Activated CD4-positive, CD25-positive, alpha-beta regulatory T cell treated with anti-CD3 and anti-CD28 coated beads, Interleukin-2, amount 50 U/mL, for 16 hours (primary cell): Measurements from ENCODE around the gene FIGNL1.

Experiments
- DNase-seq: peaks from one replicate; pipeline ENCODE4 v3.0.0-alpha.2; 2020; ENCODE audit warnings: low read depth, low spot score

The FIGNL1 gene, protein sequence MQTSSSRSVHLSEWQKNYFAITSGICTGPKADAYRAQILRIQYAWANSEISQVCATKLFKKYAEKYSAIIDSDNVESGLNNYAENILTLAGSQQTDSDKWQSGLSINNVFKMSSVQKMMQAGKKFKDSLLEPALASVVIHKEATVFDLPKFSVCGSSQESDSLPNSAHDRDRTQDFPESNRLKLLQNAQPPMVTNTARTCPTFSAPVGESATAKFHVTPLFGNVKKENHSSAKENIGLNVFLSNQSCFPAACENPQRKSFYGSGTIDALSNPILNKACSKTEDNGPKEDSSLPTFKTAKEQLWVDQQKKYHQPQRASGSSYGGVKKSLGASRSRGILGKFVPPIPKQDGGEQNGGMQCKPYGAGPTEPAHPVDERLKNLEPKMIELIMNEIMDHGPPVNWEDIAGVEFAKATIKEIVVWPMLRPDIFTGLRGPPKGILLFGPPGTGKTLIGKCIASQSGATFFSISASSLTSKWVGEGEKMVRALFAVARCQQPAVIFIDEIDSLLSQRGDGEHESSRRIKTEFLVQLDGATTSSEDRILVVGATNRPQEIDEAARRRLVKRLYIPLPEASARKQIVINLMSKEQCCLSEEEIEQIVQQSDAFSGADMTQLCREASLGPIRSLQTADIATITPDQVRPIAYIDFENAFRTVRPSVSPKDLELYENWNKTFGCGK

DNA sequence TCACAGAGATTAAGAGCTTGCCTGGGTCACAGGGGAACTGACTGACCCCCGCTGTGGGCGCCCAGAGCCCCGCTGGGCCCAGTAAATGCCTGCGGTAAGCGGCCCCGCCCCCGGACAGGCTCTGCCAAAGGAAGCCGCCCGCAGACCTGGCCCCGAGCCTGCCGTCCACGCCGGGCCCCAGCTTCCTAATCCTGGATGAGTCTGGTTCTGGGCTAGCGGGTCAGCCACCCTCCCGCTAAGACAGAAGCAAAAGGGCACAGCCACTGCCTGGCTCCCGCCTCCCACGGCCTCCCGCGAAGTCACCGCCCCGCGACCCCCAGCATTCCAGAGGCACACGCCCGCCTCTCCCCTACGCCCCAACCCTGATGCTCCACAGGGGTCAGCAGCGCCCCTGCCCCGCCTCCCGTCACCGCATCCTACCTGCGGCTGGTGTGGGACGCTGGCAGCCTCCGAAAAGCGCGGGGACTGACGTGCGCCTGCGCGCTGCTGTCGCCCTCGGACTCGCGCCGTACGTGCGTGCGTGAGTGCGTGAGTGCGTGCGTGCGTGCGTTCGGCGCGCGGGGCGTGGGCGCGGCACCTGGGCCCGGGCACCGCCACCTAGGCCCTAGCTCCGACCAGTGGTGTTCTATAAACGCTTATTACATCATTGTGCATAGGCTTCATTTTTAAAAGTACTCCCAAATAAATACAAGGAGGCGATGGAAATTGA lies at the start of gene FIGNL1:
FIGNL1 (minus strand) TSS at position 470 of the 709 bp plus-strand sequence. CDS start 3,063 bp downstream, outside the sequence.
- peak; percentile 61 for DNase-seq

DNA sequence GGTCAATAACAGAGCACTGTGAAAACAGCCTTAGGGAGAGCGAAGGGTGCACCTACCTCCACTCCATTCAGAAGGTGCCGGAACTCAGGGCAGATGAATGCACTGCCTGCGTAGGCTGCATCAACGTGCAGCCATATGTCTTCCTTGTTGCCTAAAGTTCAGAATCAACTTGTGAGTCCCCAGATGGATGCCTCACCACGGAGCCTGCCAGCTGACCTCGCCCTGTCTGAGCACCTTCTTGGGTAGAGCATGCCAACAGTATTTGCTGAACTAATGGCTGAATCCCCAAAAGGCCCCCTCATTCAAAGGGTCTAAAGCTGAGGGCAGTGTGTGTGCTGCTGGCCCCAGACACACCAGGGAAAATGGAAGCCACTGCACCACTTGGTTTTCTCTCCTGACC lies 48.9 kb upstream of the FIGNL1 start:
- DNase-seq = no peak

DNA sequence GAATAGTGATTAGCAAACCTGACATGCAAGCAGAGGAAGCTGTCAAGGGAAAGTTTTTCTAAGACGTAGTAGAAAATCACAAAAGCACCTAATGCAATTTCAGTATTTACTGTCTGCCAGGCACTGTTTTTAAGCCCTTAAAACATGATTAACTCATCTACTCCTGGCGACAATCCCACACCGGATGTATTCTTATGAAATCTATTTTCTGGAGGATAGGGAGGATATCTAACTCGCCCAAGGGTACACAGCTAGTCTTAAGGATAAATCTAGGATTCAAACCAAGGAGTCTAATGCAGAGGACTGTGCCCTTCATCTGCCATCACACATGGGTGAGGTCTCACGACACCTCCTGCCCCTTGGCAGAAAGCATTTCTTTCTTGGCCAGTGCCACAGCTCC lies 47.8 kb upstream of the FIGNL1 start:
- no peak for DNase-seq

DNA sequence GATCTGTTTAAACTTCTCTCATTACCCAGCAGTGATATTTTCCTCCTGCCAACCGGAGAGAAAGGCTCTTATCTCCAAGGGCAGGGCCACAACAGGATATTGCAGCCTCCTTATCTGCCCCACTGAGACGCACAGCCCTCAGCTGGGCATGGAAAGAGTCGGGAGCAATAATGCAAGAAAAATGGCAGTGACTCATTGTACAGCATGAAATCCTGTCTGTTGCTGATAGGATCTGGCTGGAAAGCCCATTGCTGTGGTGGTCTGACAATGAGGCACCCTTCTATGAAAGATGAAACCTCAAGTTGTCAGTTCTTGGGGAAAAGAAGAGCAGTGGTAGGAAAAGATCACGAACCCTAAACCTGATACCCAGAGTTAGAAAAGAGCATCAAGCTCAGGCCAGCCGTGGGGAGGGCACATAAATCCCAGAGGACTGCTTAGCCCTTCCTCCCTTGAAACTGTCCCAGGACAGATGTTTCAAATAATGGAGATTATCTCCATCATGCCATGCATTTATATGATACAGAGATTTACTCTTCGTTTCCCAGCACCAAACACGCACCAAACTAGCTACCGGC lies 47.0 kb upstream of the FIGNL1 start:
- DNase-seq = no peak

DNA sequence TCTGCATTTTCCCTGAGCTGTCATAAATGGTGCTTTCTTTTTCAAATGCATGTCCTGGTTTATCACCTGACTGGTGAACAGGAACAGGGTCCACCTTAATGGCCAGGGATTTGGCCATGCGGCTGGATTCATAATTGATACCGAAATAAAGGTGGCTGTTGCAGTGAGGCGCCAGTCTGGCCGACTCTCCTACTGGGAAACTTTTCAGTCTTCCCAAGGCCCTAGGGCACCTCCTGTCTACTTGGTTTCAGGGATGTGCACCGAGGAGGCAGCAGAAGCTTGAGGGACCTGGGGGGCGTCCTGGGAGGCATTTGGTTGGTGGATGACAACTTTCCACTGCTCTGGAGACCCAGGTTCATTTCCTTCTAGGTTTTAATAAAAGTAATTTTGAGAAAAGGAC lies 46.4 kb upstream of the FIGNL1 start:
- DNase-seq = no peak

DNA sequence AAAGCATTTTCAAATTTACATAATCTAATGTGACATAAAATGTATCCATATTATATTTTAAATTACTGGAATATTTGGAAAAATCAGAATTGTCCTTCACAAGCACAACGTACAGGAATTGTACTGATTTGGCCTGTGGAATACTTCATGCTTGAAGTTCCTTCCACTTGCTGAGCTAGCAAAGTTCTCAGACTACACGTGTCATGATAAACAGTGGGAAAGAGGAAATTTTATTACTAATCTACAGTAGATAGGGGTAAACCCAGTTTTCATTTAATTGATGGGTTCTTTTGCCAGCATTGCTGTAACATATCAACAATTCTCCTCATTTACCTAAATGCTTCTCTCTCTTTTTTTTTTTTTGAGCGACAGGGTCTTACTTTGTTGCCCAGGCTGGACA lies 45.6 kb upstream of the FIGNL1 start:
- no peak for DNase-seq

DNA sequence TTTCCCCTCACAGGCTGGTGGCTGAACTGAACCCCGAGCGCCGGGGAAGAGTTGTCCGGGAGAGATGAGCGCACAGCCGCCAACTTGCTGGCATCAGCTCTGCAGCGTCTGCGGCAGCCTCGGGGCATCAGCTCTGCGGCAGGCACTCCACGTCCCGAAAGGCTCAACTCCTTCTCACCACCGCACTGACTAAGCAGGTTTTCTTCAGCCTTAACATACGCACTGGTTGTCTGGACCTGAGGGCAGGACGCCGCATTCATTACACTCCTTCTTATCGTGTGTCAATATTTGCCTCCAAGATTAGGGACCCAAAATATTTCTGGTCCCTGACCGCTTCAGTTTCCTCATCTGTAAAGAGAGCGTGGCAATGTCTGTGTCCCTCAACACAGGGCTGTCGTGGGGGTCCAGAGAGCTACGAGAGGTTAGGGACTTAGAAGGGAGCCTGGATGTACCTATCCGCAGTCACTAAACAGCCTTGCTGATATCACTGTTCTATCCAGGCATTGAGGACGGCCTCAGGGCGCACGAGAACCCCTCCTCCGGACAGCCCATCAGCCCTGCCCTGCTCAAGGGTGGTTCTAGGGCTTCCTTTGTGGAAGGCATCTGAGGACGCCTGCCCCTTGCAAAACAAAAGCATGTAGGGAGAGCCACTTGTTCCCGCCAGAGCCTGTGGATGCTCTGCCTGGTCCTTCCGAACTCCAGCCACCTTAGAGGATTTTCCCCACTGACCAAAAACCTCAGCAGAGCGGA lies 42.8 kb upstream of the FIGNL1 start:
- DNase-seq = no peak

DNA sequence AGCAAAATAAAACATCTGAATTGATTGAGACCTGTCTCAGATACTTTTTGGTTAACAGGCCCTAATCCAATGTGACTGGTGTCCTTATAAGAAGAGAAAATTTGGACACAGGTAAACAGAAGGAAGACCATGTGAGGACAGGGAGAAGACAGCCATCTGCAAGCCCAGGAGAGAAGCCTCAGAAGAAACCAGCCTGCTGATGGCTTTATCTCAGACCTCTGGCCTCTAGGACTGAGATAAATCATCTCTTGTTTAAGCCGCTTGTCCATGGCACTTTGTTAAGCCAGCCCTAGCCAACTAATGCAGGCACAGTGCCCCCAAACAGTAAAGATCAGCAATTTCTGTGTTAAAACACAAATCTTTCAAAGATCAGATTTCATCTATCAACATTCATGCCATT lies 41.8 kb upstream of the FIGNL1 start:
- DNase-seq = no peak

DNA sequence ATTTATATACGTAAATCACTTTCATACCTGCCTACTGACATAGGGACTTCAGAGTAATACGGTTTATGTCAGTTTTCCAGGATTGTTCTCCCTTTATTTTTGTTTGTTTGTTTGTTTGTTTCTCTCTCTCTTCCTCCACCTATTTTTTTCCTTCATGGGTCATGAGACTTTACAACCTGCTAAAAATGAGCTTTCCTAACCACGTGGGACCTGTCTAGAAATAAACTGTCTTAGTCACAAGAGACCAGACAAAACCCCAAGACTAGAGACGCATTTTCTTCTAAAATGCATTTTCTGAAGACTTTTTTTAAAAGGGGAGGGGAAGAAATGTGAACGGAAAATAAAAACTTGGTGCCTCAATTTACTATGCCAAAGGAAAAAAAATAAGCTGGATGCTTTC lies 41.1 kb upstream of the FIGNL1 start:
- no peak for DNase-seq

DNA sequence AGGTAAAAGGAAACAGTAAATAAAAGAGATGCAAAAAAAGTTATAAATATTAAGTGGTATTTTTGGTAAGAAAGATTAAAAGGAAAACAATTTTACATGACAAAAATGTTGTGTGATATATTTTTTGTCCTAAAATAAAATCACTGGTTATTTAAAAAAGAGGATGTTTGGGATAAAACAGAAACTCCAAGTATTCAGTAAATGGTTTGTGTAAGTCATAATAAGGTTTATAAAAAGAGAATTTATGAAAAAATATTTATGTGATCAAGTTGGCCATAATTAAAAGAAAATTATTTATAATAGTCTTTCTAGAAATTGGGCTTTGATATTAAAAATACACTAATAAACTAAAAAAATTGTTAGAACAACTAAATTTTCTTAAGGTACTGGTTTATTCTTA lies 38.2 kb upstream of the FIGNL1 start:
- no peak for DNase-seq

DNA sequence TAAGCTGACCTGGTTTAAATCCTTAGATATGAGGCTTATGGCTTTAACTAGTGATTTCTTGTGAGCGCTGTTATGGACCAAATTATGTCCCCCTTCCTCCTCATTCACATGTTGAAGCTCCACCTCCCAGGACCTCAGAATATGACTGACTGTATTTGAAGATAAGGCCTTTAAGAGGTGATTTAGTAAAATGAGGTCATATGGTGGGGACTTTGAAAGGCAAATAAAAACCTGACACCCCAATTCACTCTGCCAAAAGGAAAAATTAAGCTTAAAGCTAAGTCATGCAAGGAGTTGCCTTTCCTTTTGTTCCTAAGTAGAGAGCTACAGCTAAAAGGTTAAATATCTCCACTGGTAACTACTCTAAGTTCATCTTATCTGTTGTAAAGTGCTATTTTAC lies 36.4 kb upstream of the FIGNL1 start:
- DNase-seq = no peak

DNA sequence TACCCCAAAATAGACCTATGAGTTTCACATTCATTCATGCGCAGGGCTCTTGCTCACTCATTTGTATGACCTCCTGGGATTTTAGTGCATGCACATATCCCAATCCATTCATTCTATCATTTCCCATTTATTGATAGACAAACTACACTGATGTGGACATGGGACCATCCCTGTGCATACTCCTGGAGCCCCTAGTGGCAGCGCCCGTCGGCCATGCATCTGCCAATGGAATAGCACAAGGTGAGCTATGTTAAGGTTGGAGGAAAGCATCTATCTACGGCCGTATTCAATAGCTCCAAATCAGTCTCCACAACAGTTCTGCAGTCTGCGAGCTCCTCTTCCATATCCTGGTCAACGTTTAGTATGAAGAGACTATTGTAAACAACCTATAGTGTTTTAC lies 31.7 kb upstream of the FIGNL1 start:
- no peak for DNase-seq

DNA sequence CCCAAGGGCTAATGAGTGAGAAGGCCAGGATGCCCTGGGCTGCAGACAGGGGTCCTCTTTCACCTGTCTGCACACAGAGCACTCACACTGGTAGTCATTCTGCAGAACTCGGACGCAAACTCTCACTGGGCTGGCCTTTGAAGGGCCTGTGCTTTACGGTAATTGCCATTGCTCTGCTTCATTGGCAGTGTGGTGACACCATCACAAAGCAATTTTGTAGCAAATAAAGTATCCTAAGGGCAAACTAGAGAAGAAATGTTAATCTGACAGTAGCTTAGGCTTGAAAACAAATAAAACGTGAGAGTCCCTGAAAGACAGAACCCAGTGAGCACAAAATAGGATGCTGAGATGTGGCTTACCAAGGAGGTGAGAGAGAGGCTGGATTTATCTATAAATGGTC lies 30.6 kb upstream of the FIGNL1 start:
- no peak for DNase-seq

DNA sequence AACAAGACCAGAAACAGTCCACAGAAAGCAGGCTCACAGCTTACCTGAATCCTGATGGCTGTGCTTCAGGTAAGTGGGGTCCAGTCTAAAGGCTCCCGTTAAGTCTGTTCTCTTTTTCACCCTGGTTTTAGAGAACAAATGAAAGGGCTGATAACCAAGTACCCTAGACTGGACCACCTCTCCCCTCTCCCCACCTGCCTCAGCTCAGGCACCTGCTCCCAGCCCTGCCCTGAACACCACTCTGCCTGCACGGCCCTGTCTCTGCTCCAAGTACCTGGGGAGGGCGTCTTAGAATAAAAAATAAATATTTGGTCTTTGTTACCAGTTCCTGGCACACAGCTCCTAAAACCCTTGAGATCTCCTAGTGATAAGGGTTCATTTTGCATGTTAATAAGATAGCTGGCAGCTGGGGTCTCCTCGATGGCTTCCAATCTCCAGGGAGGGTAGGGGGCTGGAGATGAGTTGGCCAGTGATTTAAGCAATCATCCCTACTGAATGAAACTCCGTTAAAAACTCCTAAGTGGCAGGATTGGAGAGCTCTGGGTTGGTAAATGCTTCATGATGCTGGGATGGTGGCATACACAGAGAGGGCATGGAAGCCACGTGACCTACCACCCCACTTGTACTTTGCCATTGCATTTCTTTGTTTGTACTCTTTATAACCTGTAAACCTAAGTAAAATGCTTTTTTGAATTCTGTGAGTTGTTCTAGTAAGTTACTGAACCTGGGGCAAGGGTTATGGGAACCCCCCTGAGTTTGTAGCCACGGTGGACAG lies 29.8 kb upstream of the FIGNL1 start:
- no peak for DNase-seq

DNA sequence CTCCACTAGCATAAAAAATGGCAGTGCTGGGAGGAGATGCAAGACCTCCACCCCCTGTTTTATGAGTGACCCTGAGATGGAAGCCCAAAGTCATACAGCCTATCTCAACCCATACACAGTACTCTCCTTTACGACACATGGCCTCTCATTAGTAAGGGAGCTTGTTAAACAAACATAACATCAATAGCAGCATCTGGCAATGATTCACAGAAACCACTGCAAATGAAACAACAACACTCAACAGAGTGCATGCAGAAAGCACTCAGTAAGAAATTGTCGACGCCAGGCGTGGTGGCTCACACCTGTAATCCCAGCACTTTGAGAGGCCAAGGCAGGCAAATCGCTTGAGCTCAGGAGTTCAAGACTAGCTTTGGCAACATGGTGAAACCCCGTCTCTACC lies 27.5 kb upstream of the FIGNL1 start:
- DNase-seq = no peak

DNA sequence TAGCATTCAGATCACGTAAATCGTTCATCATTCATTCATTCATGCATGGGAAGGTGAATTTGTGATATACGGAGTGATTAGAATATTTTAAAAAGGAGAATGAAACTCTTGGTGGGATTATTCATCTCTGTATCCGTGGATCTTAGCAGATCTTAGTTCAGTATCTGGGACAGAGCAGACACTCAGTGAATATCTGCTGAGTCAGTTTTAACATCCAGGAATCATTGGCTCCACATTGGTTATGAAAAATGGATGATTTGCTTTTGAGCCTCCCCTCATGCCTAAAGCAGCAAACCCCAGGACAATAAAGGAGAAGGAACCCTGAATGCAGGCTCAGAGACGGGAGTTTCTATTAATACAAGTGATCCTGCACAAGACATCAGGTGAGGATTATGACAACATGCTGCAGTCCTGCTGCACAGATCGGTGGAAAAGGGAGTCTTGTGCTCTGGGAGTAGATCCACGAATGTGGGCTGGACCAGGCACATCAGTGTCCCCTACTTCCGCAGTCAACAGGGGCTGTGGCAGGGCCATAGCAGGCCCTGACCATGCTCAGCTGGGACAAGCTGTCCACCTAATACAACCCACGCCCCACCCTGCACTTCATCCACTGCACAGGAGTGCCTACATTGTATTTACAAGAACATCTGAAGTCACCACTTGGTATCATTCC lies 26.9 kb upstream of the FIGNL1 start:
- no peak for DNase-seq

DNA sequence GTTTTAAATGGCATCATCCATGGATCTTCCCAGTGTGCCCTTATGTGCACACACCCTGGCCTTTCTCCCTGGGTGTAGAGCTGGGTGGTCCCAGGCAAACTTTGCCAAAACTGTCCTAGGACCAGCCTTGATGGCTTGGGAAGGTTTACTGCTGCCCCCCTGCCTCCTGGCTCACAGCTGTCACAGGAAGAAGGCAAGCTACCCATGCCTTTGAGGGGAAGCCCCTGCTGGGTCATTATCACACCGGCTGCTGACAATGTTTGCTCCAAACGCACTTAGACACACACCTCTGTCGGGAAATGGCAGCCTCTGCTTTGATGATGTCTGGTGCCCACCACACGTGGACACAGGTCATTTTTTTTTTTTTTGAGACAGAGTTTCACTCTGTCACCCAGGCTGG lies 25.2 kb upstream of the FIGNL1 start:
- DNase-seq = no peak

DNA sequence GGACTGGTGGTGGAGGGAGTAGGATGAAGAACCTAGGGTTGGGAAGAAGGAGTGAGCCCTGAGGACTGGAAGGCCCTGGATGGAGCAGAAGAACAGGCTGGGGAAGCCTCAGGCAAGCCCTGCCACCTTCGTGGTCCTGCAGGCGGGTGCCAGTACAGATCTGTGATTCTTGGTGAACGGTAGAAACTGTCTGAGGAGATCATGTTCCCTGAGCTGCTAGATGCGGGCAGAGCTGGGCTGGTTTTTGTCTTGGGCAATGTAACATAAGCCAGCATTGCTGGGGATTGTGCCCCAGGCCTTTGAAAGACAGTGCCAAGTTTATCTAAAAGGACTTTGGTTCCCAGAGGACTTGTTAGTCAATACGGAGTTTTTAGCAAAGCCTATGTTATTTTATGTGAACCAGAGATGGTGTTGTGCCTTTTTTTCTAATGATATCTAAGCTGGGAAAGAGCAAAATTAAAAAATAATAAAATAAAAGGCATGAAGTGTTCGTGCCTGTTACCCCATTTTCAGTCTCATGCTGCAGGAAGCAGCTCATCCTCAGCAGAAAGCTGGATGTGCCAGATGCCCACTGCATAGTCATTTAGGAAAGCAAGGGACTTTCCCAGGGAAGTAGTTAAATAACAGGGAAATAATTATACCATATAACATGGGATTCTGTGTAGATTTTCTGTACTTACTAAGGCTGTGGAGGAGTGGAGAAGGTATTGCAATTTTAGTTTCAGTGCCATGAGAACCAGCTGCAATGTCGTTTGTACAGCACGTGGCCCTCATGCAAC lies 24.4 kb upstream of the FIGNL1 start:
- no peak for DNase-seq

DNA sequence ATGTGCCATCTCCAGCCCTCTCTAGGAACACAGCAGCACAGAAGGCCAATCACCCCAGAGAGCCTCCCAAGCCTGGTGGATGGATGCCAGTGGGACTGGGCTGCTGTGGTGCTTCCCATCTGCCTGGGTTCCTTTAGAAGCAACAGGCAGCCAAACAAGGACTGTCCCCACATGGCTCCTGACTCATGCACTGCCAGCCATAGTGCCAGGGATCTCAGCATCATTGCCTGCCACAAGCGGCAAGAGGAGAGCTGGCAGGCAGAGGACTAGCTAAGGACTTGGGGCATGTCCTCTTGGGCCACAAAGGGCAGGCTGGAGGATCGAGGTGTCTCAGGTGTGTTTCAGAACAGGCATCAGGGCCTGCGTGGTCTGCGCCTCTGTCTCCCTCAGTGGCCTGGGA lies 23.4 kb upstream of the FIGNL1 start:
- no peak for DNase-seq

DNA sequence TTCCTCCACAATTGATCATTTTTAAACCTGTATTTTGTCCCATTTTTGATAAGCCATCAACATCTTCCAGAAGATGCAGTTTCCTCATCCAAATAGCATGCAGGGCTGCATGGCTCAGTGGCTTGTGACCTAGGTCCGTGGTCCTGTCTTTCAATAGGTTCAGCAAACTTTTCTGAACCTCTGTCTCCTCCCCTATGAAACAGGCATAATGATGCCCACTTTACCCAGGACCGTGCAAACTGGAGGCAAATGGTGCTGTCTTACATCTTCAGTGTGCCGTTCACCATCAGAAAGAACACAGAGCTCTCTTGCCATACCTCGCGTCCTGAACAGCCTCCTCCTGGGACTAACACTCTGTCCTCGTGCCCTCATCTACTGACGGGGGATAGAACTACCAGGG lies 22.3 kb upstream of the FIGNL1 start:
- DNase-seq = no peak
